Uterus (tissue), 4 donors: Measurements from ENCODE around the gene F3. TPM values are rescaled to one million over a fixed set of nuclear protein-coding genes. Genes with fewer than 3 reads are reported as not detected.

Experiments
- DNase-seq, 2 donors: peaks; one replicate each; pipeline ENCODE4 v3.0.0-alpha.2; 2019 to 2020
- H3K27ac ChIP-seq, 2 donors: fragments of 200-600 bp; sonication (generic); 1 replicate in 1 of 2; 2 replicates in 1 of 2; pipeline ENCODE4 v1.5.1; 2016 to 2018
- H3K27me3 ChIP-seq, 2 donors: fragments of 200-600 bp; sonication (generic); one replicate each; pipeline ENCODE4 v1.5.1; 2018 to 2019; ENCODE audit warnings: control low read depth in 1 of 2
- H3K36me3 ChIP-seq, 2 donors: fragments of 200-600 bp; sonication (generic); one replicate each; pipeline ENCODE4 v1.5.1; 2019; ENCODE audit warnings: control low read depth in 1 of 2
- H3K4me1 ChIP-seq, 2 donors: fragments of 200-600 bp; sonication (generic); one replicate each; pipeline ENCODE4 v1.5.1; 2018 to 2019; ENCODE audit warnings: control low read depth in 1 of 2
- H3K4me3 ChIP-seq, 2 donors: fragments of 200-600 bp; sonication (generic); 1 replicate in 1 of 2; 2 replicates in 1 of 2; pipeline ENCODE4 v1.5.1; 2018 to 2019; ENCODE audit warnings: mild to moderate bottlenecking in 1 of 2
- H3K9me3 ChIP-seq, 2 donors: fragments of 200-600 bp; sonication (generic); one replicate each; pipeline ENCODE4 v1.5.1; 2019; ENCODE audit warnings: control low read depth in 1 of 2
- POLR2A ChIP-seq, 2 donors: fragments of 450-650 bp; IDR thresholded peaks; one replicate each; pipeline ENCODE4 v1.6.1; 2016; ENCODE audit warnings: antibody characterized with exemption in 2 of 2, mild to moderate bottlenecking in 1 of 2, moderate library complexity in 1 of 2
- intact Hi-C: fragments of 100-400 bp; cut with DNase I; formaldehyde crosslinking; loops from one replicate; pipeline ENCODE4 v1.15.1; 2023; ENCODE audit warnings: low total_unique reads
- total RNA-seq, 4 donors: library from RNA; depleted of rRNA in 3 of 4; stranded (reverse); fragments of >200 nt in 3 of 4; gene quantifications; one replicate each; pipeline versions ENCODE4 v1.1.0 to v1.2.4, GENCODE V29; 2014 to 2023
- TF ChIP-seq, protein P1 (sequence below), 4 experiments: fragments of 200-600 bp in 2 of 4; fragments of 450-650 bp in 2 of 4; sonication (generic) in 2 of 4; IDR thresholded peaks; one replicate each; pipeline ENCODE4 v1.5.1; 2016 to 2019; ENCODE audit warnings: antibody characterized with exemption in 4 of 4, mild to moderate bottlenecking in 2 of 4, moderate library complexity in 1 of 4
- donor health status: DM: yes; HTN: yes; CAD: no.

Gene F3
- total RNA-seq, 4 donors from 2014 or later = 5.9 to 85.6 (median 40.9) TPM

DNA sequence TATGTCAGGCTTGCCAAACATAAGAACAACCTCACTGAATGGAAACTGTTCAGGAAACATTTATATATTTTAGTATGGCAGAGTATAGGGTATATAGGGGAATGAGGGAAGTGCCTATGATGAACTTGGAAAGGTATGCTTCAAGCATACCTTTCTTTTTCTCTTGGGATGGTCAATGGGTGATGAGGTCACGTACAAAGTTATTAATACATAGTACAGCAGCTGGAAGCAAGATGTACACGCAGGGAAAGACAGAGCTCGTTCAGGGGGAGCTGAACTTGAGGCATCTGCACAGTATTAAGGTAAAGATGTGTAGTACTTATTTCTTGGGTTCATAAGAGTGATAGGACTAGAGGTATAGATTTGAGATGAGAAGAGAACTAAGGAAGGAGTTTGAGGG, 61.9 kb downstream of the F3 start:
- intact Hi-C loops = loop anchor here (5.0 kb wide), 1 partner anchor 328 kb away; no protein-coding TSS in a partner anchor
- Histone ChIP-seq H3K4me3 (no peak overlapping the region), H3K4me1 (no peaks in the 10 kb centered on the region), H3K9me3 (no peaks in the 10 kb centered on the region), H3K27me3 (no peaks in the 10 kb centered on the region), H3K36me3 (no peaks in the 10 kb centered on the region), H3K27ac (no peak overlapping the region)
- TF ChIP-seq POLR2A (IDR thresholded peaks at IDR 0.05) = no peak
- TF ChIP-seq, protein P1, sequence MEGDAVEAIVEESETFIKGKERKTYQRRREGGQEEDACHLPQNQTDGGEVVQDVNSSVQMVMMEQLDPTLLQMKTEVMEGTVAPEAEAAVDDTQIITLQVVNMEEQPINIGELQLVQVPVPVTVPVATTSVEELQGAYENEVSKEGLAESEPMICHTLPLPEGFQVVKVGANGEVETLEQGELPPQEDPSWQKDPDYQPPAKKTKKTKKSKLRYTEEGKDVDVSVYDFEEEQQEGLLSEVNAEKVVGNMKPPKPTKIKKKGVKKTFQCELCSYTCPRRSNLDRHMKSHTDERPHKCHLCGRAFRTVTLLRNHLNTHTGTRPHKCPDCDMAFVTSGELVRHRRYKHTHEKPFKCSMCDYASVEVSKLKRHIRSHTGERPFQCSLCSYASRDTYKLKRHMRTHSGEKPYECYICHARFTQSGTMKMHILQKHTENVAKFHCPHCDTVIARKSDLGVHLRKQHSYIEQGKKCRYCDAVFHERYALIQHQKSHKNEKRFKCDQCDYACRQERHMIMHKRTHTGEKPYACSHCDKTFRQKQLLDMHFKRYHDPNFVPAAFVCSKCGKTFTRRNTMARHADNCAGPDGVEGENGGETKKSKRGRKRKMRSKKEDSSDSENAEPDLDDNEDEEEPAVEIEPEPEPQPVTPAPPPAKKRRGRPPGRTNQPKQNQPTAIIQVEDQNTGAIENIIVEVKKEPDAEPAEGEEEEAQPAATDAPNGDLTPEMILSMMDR (IDR thresholded peaks at IDR 0.05) = no peak
- DNase-seq = no peak

Other genes starting within 250 kb of the F3 start
- gene ABCD3, start 123.4 kb downstream of the F3 start, total RNA-seq = 10 to 100 TPM; 18.4 to 53.2 (median 30.7) TPM